Activated CD4-positive, alpha-beta T cell treated with anti-CD3 and anti-CD28 coated beads, Interleukin-2, amount 50 U/mL, for 4 hours (primary cell): ENCODE results near the gene MICU1.
"Not testable (repeated sequence)": the region's sequence is repeated elsewhere in the genome, so short reads cannot be mapped to it uniquely, and the experiment has no call there.

Experiments used
- DNase-seq, 2 experiments: peaks; one replicate each; pipeline ENCODE4 v3.0.0-alpha.2; 2020

MICU1 gene

GRCh38 chr10:72503241-72503640 lies 122.6 kb downstream of the MICU1 start:
- no peak for DNase-seq

DNA sequence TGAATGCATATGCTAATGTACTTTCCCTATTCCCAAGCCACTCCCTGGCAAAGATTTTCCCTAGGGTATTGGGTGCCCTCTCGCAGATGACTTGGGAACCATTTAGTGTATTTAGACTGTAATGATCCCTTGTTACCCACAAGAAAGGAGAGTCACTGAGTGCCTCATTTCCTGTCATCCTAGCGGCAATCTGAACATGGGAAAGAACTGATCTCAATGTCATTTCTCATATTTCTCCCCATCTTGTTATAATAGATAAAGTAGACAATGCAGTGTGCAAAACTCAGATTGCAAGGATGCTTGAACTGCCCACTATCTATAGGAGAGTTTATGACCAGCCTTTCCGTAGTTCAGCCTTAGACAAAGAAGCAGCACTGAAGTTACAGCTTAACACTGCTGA lies 123.3 kb downstream of the MICU1 start:
- DNase-seq, result no peak

- no peak for DNase-seq
Measured at GRCh38 chr10:72499701-72500100, 126.2 kb downstream of the MICU1 start.

DNA sequence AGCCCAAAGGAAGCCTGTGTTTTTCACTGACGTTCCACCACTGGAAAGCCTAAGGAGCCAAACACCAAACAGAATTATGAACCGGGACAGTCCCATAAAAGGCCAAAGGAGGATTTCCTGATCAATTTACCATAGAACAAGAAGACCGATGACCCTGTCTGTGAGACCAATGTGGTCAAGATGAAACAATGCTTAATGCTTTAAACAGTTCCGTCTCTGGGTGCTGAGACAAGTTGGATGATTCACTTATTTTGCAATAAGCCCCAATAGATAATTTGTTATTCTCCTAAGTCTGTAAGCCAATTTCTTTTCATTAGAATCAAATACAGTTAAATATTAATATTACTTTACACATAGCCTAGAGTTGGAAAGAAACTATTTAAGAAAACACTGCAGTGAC lies 134.9 kb downstream of the MICU1 start:
- DNase-seq, result no peak

DNA sequence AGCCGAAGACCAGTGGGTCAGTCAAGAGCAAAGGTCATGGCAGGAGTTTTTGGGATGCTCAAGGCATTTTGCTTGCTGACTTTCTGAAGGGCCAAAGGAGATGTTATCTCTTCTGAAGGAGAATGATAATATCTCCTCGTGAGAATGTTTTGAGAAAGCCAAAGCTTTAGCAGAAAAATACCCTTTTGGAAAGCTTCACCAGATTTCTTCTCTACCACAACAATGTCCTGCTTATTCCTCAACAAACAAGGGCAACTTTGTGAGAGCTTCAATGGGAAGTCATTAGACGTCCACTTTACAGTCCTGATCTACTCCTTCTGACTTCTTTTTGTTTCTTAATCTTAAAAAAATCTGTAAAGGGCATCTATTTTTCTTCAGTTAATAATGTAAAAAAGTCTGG lies 138.4 kb downstream of the MICU1 start:
- DNase-seq, result no peak

GRCh38 chr10:72487116-72487515 lies 138.8 kb downstream of the MICU1 start:
- DNase-seq, result no peak

DNA sequence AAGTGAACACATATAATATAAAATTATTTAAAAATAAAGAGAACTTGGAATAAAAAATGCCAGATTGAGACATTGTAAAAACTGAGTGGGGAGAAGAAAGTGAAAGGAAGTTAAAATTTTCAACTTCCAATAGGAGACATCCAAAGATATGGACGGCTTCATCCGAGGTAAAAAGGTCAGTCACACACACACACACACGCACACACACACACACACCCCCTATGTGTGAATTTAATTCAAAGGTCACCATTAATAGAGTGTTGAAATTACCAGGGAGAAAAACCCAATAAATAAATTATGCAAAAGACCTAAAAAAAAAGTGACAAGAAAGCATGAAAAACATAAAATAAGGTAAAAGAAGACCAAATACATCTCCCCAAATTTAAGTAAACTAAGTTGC lies 140.2 kb downstream of the MICU1 start:
- no peak for DNase-seq

DNA sequence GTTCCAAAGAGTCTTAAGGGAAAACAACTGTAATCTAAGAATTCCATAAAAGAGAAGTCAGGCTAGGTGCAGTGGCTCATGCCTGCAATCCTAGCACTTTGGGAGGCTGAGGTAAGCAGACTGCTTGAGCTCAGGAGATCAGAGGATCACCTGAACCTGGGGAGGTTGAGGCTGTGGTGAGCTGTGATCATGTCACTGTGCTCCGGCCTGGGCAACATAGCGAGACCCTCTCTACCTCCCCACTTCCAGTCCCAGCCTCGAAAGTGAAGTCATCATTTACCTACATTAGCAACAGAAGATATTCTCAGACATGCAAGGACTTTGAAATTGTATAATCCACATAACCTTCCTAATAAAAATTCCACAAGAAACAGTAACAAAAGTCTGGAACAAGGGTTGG lies 141.4 kb downstream of the MICU1 start:
- DNase-seq, result no peak

DNA sequence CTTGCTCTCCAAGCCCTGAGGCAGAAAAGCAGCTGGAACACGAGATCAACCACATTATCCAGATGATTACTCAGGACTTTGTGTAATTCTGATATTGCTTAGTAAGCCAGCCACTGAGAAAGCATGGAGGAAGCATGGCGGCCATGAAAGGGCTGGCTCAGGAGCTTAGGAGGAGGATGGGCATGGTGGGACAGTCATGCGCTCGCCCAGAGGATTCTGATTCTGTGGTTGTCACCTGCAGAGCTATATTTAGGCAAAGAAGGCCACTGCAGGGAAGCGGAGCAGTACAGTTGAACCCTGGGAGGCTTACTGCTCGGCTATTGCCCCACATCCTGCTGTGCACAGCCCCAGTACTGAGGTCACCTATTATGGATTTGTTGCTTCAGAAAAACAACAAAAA lies 142.4 kb downstream of the MICU1 start:
- DNase-seq, result no peak

DNA sequence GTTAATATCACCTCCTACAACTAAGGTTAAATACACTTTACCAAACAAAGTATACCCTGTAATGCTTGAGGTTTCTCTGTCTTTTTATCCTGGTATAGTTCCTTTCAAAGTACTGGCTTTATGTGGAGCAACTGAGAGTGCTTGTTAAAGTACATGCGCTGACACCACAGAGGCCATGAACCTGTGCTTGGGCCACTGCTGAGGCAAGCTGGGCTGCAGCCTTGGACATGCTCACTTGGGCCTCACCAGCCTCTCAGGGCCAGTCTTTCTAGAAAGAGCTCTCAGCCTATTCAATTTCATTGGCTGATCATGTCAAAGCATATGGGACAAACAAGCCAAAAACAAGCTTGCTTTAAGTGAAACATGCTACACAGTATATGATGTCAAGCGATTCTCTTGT lies 145.0 kb downstream of the MICU1 start:
- no peak for DNase-seq

DNA sequence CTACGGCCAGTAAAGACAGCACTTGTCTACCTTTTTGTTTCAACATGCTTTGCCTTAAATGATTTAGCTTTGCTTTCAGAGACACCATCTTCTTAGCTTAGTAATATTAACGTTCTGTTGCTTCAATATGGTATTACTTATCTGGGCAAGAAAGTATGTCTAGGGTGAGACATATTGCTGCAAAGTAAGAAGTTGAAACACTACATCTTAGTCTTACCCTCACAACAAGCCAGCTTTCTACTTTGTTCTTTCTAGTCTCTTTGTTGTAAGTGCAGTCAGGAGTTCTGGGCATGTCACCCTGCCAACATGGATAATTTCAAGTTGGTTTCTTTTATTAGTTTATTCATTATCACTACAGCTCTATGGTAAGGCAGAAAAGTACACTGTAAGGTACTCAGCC lies 148.4 kb downstream of the MICU1 start:
- DNase-seq, result no peak

GRCh38 chr10:72472306-72472705 lies 153.6 kb downstream of the MICU1 start:
- no peak for DNase-seq

DNA sequence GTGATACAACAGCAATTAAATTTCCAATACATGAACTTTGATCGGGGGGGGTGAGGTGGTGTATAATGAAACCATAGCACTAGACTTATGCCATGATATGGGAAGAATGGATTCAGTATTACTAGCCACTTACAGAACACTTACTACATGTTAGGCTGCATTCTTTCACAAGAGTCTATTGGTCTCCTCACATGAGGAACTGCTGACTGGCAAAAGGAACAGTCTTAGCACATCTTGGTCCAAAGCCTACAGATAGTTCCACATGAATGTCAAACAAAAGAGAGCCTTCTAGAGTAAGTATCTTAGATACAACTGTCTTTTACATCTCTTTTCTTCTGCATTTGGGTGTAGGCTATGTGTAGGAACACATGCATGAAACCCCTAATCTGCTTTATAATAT lies 155.2 kb downstream of the MICU1 start:
- DNase-seq, result no peak

DNA sequence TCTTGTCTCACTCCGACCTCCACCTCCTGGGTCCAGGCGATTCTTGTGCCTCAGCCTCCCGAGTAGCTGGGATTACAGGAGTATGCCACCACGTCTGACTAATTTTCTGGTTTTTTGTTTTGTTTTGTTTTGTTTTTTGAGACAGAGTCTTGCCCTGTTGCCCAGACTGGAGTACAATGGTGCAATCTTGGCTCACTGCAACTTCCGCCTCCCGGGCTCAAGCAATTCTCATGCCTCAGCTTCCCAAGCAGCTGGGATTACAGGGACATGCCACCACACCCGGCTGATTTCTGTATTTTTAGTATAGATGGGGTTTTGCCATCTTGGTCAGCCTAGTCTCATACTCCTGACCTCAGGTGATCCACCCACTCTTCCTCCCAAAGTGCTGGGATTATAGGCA lies 158.8 kb downstream of the MICU1 start:
- not testable (repeated sequence) for DNase-seq

- no peak for DNase-seq
Measured at GRCh38 chr10:72466018-72466417, 159.9 kb downstream of the MICU1 start.

GRCh38 chr10:72464438-72464837 lies 161.4 kb downstream of the MICU1 start:
- no peak for DNase-seq

- DNase-seq, result no peak
Measured at GRCh38 chr10:72462261-72462660, 163.6 kb downstream of the MICU1 start.

DNA sequence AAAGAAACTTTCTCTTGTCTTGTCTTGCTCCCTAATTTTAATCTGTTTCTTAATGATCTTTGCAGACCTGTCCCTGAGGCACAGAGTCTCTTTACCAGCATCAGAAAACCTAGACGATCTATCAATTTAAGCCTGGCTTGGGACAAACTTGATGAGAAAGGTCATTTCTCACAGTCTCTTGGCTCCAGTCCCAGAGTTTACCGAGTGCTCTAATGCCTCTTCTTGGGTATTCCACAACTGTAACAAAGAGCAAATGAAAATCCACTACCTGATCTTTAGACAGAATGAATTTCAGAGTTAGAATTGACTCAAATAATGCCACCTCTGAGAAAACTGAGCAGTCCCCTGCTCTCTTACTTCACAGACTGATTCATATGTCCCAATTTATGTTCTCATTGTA lies 164.8 kb downstream of the MICU1 start:
- DNase-seq, result no peak

DNA sequence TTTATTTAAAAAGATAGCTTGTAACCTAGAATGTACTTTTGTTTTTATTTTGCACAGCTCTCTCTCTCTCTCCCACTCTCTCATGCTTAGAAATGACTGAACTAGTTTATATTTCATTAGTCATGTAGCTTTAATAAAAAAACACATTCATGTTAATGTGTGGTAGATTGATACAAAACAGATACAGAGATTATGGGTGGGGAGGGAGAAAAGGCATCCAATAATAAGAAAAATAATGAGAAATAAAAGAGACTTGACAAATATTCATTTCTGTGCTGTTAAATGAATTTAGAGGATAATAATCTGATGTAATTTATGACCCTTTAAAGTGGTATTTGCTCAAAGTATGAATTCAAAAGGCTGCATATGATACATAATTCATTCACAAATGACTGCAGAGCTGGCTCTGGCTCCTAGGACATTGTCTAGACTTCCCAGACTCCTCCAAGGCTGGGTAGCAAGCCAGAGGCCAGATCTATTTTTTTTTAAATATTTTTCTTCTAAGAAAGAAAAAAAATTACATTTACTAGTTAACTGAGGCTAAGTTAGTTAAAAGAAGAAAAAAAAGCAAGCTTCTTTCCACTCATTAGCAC lies 165.5 kb downstream of the MICU1 start:
- DNase-seq, result no peak

DNA sequence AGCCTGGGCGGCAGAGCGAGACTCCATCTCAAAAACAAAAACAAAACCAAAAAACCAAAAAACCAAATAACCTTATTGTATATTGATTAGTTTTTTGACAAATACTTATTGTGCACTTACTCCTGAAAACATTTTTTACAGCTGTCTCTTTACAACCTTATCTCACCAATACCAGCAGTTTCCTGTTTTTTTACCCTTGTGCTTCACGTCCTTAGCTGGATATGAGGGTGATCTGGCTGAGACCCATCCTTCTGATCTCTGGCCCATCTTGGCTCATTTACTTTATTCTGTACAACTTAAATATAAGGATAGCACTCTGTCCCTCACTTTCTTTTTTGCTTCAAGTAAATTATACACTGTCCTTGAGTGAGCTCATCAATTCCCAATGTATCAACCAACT lies 166.6 kb downstream of the MICU1 start:
- DNase-seq, result no peak

- no peak for DNase-seq
Measured at GRCh38 chr10:72455889-72456595, 169.8 kb downstream of the MICU1 start.

DNA sequence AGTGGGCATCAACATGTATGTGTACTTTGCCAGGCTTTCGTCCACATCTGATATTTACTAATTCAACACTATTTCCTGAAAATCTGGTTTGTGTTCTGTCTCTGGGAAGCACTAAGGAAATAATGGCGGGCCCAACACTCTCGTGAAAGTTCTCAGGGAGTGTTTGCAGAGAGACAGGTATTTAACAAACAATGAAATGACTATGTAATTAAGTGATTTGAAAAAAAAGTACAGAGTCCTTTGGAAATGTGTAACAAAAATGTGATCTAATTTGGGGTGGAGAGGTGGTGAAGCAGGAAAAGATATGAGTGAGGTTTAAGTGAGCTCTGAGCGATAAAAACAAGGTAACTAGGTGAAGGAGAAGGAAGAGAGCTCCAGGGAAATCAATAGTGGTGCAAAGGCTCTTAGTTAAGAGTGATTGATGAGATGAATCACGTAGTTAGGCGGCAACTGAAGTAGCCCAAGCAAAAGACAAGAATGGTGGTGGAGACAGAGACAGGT lies 175.9 kb downstream of the MICU1 start:
- no peak for DNase-seq

GRCh38 chr10:72445851-72446250 lies 180.0 kb downstream of the MICU1 start:
- no peak for DNase-seq

DNA sequence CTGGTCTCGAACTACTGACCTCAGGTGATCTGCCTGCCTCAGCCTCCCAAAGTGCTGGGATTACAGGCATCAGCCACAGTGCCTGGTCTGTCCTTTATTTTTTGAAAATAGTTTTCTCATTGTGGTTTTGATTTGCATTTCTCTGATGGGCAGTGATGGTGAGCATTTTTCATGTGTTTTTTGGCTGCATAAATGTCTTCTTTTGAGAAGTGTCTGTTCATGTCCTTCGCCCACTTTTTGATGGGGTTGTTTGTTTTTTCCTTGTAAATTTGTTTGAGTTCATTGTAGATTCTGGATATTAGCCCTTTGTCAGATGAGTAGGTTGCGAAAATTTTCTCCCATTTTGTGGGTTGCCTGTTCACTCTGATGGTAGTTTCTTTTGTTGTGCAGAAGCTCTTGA lies 182.9 kb downstream of the MICU1 start:
- not testable (repeated sequence) for DNase-seq

GRCh38 chr10:72435570-72435969 lies 190.3 kb downstream of the MICU1 start:
- no peak for DNase-seq
